ENCODE measurements around the gene EFCAB14. TPM values are rescaled to one million over a fixed set of nuclear protein-coding genes. Genes with fewer than 3 reads are reported as not detected.

Gene EFCAB14
- total and polyA plus RNA-seq, 2 of the 4 experiments (the other 2 are of a cell fraction): 28.6 to 43.0 TPM

- DNase-seq (no peak), ATAC-seq (ENCODE audit: low read depth) (peak; percentile 21; the same call in 1 of the 2 replicates)
- intact Hi-C loops (cut with micrococcal nuclease): no loop called here
- Histone ChIP-seq H3K4me3 (ENCODE audit: insufficient read depth, low read depth, low read length) (no peak overlapping the region), H3K18ac (ENCODE audit: low read depth, low read length) (no peak overlapping the region), H3K79me1 (ENCODE audit: low read depth in 1 of 2, low read length in 2 of 2) (no peaks in the 10 kb centered on the region; a peak in 2 of 4 replicates), H2AFZ (replicated peaks; ENCODE audit: low read length, poor library complexity) (no peak overlapping the region), H2BK20ac (ENCODE audit: low read depth, low read length) (no peak overlapping the region), H2BK5ac (ENCODE audit: low read depth, low read length, poor library complexity, severe bottlenecking) (no peak overlapping the region), H3K4me2 (ENCODE audit: low read depth, low read length) (no peak overlapping the region), H3K14ac (replicated peaks; ENCODE audit: low read depth, low read length) (no peak overlapping the region), H3K9me1 (ENCODE audit: insufficient read depth, low read length) (peaks cover 14% of the 10 kb centered on the region), H3K27ac (ENCODE audit: insufficient read depth, low read length) (no peak overlapping the region), H3K36me3 (ENCODE audit: control insufficient read depth, insufficient read depth, low read length) (peaks cover 18% of the 10 kb centered on the region), H3K9ac (ENCODE audit: low read depth, low read length) (no peak overlapping the region), H3K4ac (ENCODE audit: low read depth, low read length) (no peak overlapping the region), H3K56ac (ENCODE audit: extremely low read depth, insufficient read depth, low read length) (no peak overlapping the region), H4K20me1 (ENCODE audit: insufficient read depth, low read length) (no peaks in the 10 kb centered on the region), H3K23ac (ENCODE audit: low read depth, low read length) (no peak overlapping the region), H2AK9ac (replicated peaks; ENCODE audit: low read depth, low read length, poor library complexity) (no peak overlapping the region), H3K9me3 (ENCODE audit: control insufficient read depth, insufficient read depth, low read length) (no peaks in the 10 kb centered on the region), H3K27me3 (ENCODE audit: control insufficient read depth, insufficient read depth, low read length) (no peaks in the 10 kb centered on the region), H2AK5ac (ENCODE audit: low read depth, low read length) (no peak overlapping the region), H4K5ac (ENCODE audit: low read depth, low read length) (no peak overlapping the region), H2BK120ac (ENCODE audit: low read depth, low read length) (no peak overlapping the region), H4K8ac (ENCODE audit: low read depth in 2 of 2, low read length in 2 of 2) (no peak overlapping the region), H2BK15ac (ENCODE audit: low read depth, low read length) (no peak overlapping the region), H4K91ac (ENCODE audit: insufficient read depth, low read depth, low read length) (no peak overlapping the region), H3K4me1 (ENCODE audit: control insufficient read depth, insufficient read depth, low read length) (peaks cover 2% of the 10 kb centered on the region; the same call in 1 of the 2 replicates)
- no CpG with 5 or more reads among the region's 1 CpG for WGBS, 2 experiments (ENCODE audit: extremely low coverage in 2 of 2, insufficient read length in 1 of 2)
- in situ Hi-C loops (cut with MboI; ENCODE audit: low sequenced_read_pairs): no loop called here
- no TSS peak for BruUV-seq (replicated peaks)
- dilution Hi-C loops (cut with HindIII; ENCODE audit: low sequenced_read_pairs, unreplicated experiment): no loop called here
- CTCF ChIA-PET: no interaction called here
- peak; percentile 30; the same call in 1 of the 2 replicates for TF ChIP-seq CEBPB (IDR thresholded peaks at IDR 0.05; ENCODE audit: low read depth, low read length)
- TF ChIP-seq MXI1 (IDR thresholded peaks at IDR 0.05; ENCODE audit: borderline replicate concordance, low read depth, low read length): no peak
- POLR2A ChIA-PET (ENCODE audit: unreplicated experiment): no interaction called here
Measured at GRCh38 chr1:46675549-46676314, 43.2 kb downstream of the EFCAB14 start.

Data from IMR-90 (cell line).